Endothelial cell (in vitro differentiated cells): ENCODE results near the gene PGAM4. TPM values are rescaled to one million over a fixed set of nuclear protein-coding genes. Genes with fewer than 3 reads are reported as not detected.

Source experiments
- DNase-seq: peaks from one replicate; pipeline ENCODE4 v3.0.0; 2021; ENCODE audit warnings: low spot score
- H3K27ac Mint-ChIP-seq: one replicate; pipeline ENCODE4 v1.8.0; 2021; ENCODE audit warnings: mixed read lengths, inconsistent platforms; ENCODE audit not compliant: unreplicated experiment
- H3K27me3 Mint-ChIP-seq: one replicate; pipeline ENCODE4 v1.8.0; 2021; ENCODE audit warnings: mild to moderate bottlenecking, moderate library complexity, mixed read lengths, inconsistent platforms; ENCODE audit not compliant: unreplicated experiment
- H3K36me3 Mint-ChIP-seq: one replicate; pipeline ENCODE4 v1.8.0; 2021; ENCODE audit warnings: mild to moderate bottlenecking, low read depth, mixed read lengths, inconsistent platforms; ENCODE audit not compliant: unreplicated experiment
- H3K4me1 Mint-ChIP-seq: one replicate; pipeline ENCODE4 v1.8.0; 2021; ENCODE audit warnings: mild to moderate bottlenecking, mixed read lengths, inconsistent platforms; ENCODE audit not compliant: unreplicated experiment
- H3K4me3 Mint-ChIP-seq: one replicate; pipeline ENCODE4 v1.8.0; 2021; ENCODE audit warnings: mild to moderate bottlenecking, mixed read lengths, inconsistent platforms; ENCODE audit not compliant: unreplicated experiment
- H3K9me3 Mint-ChIP-seq: one replicate; pipeline ENCODE4 v1.8.0; 2021; ENCODE audit warnings: mixed read lengths, inconsistent platforms; ENCODE audit not compliant: unreplicated experiment
- CTCF ChIP-seq: fragments of 200-600 bp; sonication (generic); IDR thresholded peaks from one replicate; pipeline ENCODE4 v1.5.0; 2021; ENCODE audit warnings: antibody characterized with exemption; ENCODE audit not compliant: unreplicated experiment
- total RNA-seq: library from RNA; stranded (reverse); fragmentation: NEBNext Ultra II Directional; extraction: Animal tissue kit (Norgen Biotek cat#: 25700); gene quantifications from one replicate; pipeline ENCODE4 v1.2.1, GENCODE V29; 2021; ENCODE audit not compliant: unreplicated experiment

PGAM4 gene
- total RNA-seq, 1 donor from 2014 or later, result not detected

GRCh38 chrX:77936299-77936698 is 33.1 kb downstream of the PGAM4 start:
- Mint-ChIP-seq H3K9me3 (no peaks in the 10 kb centered on the region), H3K27ac (no peak overlapping the region), H3K36me3 (no peaks in the 10 kb centered on the region), H3K4me3 (no peak overlapping the region), H3K27me3 (no peaks in the 10 kb centered on the region), H3K4me1 (no peaks in the 10 kb centered on the region)
- no peak for DNase-seq
- TF ChIP-seq CTCF, result no peak

- no peak for TF ChIP-seq CTCF
- H3K9me3 Mint-ChIP-seq, result no peaks in the 10 kb centered on the region
- H3K27ac Mint-ChIP-seq, result no peak overlapping the region
- no peak for DNase-seq
- H3K4me3 Mint-ChIP-seq, result no peak overlapping the region
- no peaks in the 10 kb centered on the region for H3K27me3 Mint-ChIP-seq
- H3K36me3 Mint-ChIP-seq, result no peaks in the 10 kb centered on the region
- no peaks in the 10 kb centered on the region for H3K4me1 Mint-ChIP-seq
Measured at GRCh38 chrX:77935886-77936285, 33.6 kb downstream of the PGAM4 start.

GRCh38 chrX:77930581-77930980 is 38.9 kb downstream of the PGAM4 start:
- no peaks in the 10 kb centered on the region for H3K27me3 Mint-ChIP-seq
- H3K4me1 Mint-ChIP-seq, result peaks cover 3% of the 10 kb centered on the region
- no peak for TF ChIP-seq CTCF
- DNase-seq, result no peak
- no peak overlapping the region for H3K4me3 Mint-ChIP-seq
- H3K9me3 Mint-ChIP-seq, result no peaks in the 10 kb centered on the region
- no peak overlapping the region for H3K27ac Mint-ChIP-seq
- no peaks in the 10 kb centered on the region for H3K36me3 Mint-ChIP-seq

GRCh38 chrX:77925764-77926163 is 43.7 kb downstream of the PGAM4 start:
- Mint-ChIP-seq H3K4me3 (no peak overlapping the region), H3K27ac (no peak overlapping the region), H3K27me3 (no peaks in the 10 kb centered on the region), H3K9me3 (no peaks in the 10 kb centered on the region), H3K4me1 (peaks cover 3% of the 10 kb centered on the region), H3K36me3 (no peaks in the 10 kb centered on the region)
- no peak for DNase-seq
- no peak for TF ChIP-seq CTCF

- Mint-ChIP-seq H3K4me3 (no peak overlapping the region), H3K4me1 (peaks cover 3% of the 10 kb centered on the region), H3K36me3 (no peaks in the 10 kb centered on the region), H3K27ac (no peak overlapping the region), H3K9me3 (no peaks in the 10 kb centered on the region), H3K27me3 (no peaks in the 10 kb centered on the region)
- TF ChIP-seq CTCF, result no peak
- no peak for DNase-seq
Measured at GRCh38 chrX:77924320-77924859, 45.0 kb downstream of the PGAM4 start.
